Upper lobe of left lung (tissue), 6 donors: ENCODE data around the gene SLC25A21. TPM values are rescaled to one million over a fixed set of nuclear protein-coding genes. Genes with fewer than 3 reads are reported as not detected.
"Not testable (repeated sequence)": the region's sequence is repeated elsewhere in the genome, so short reads cannot be mapped to it uniquely, and the experiment has no call there.

ENCODE experiments used
- ATAC-seq, 2 donors: fragments of 200-7000 bp; cut with Tn5 transposase; one replicate each; pipeline ENCODE4 v1.9.1; 2022; ENCODE audit warnings: mild to moderate bottlenecking in 2 of 2, moderate library complexity in 2 of 2; ENCODE audit not compliant: low FRiP score in 2 of 2
- DNase-seq, 2 donors: peaks; one replicate each; pipeline ENCODE4 v3.0.0-alpha.2; 2019 to 2020
- H3K27ac ChIP-seq, 4 donors: fragments of 200-600 bp; sonication (generic); one replicate each; pipeline ENCODE4 v1.5.1; 2016 to 2019
- H3K27me3 ChIP-seq, 4 donors: fragments of 200-600 bp; sonication (generic); one replicate each; pipeline ENCODE4 v1.5.1; 2017 to 2019
- H3K36me3 ChIP-seq, 4 donors: fragments of 200-600 bp; sonication (generic); one replicate each; pipeline ENCODE4 v1.5.1; 2016 to 2019
- H3K4me1 ChIP-seq, 4 donors: fragments of 200-600 bp; sonication (generic); one replicate each; pipeline ENCODE4 v1.5.1; 2018 to 2019
- H3K4me3 ChIP-seq, 4 donors: fragments of 200-600 bp; sonication (generic); one replicate each; pipeline ENCODE4 v1.5.1; 2017 to 2019; ENCODE audit warnings: mild to moderate bottlenecking in 2 of 4, moderate library complexity in 1 of 4
- H3K9me3 ChIP-seq, 4 donors: fragments of 200-600 bp; sonication (generic); one replicate each; pipeline ENCODE4 v1.5.1; 2018 to 2019
- EP300 ChIP-seq, 4 donors: sonication (generic); formaldehyde crosslinking; IDR thresholded peaks; one replicate each; pipeline ENCODE4 v1.5.1; 2017; ENCODE audit warnings: antibody characterized with exemption in 4 of 4, control low read depth in 2 of 4
- POLR2A ChIP-seq, 4 donors: fragments of 450-650 bp; IDR thresholded peaks; one replicate each; pipeline ENCODE4 v1.5.1; 2016 to 2017; ENCODE audit warnings: antibody characterized with exemption in 4 of 4, mild to moderate bottlenecking in 2 of 4
- POLR2AphosphoS5 ChIP-seq, 2 donors: sonication (generic); formaldehyde crosslinking; IDR thresholded peaks; one replicate each; pipeline ENCODE4 v1.5.1; 2017; ENCODE audit warnings: antibody characterized with exemption in 2 of 2
- WGBS, 2 donors: methylation state at CpG; one replicate each; pipeline ENCODE4 v1.1.5; 2017 to 2018; 5-methylcytosine and 5-hydroxymethylcytosine counted together
- total RNA-seq, 6 donors: library from RNA; depleted of rRNA in 4 of 6; stranded (reverse); fragments of >200 nt in 4 of 6; gene quantifications; one replicate each; pipeline versions ENCODE4 v1.1.0 to v1.2.1, GENCODE V29; 2016 to 2021
- TF ChIP-seq, protein P1 (sequence below), 6 experiments: fragments of 450-650 bp in 4 of 6; fragments of 200-600 bp in 2 of 6; sonication (generic) in 2 of 6; IDR thresholded peaks; one replicate each; pipeline ENCODE4 v1.5.1; 2016 to 2019; ENCODE audit warnings: antibody characterized with exemption in 6 of 6
- donor health status: DM: no; HTN: no; CAD: no; lungs with moderate emphysema.
- donor health status: DM: no; HTN: yes; CAD: no; lungs with severe emphysema.

The SLC25A21 gene
- total RNA-seq, 6 donors from 2014 or later, result 0.15 to 1.7 (median 0.30) TPM; not detected in 3

DNA sequence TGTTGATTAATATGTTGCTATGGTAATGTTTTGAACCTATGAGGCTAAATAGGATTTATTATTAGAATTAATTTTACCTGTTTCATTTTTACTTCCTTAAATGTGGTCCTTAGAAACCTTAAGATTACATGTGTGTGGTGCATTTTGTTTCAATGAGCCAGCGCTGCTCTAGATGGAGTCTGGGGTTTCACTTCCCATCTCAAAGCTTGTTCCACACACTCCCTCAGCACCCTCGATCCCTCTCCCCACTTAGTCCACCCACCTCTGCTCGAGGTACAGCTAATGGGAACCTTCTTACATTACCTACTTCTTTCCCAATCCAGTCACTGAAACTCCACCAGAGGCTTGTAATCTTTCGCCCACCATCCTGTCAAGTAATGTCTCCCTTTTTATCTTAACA, 305.5 kb downstream of the SLC25A21 start:
- 86 to 93% methylated on average over 4 of the region's 4 CpGs for WGBS, 2 donors
- TF ChIP-seq, protein P1, sequence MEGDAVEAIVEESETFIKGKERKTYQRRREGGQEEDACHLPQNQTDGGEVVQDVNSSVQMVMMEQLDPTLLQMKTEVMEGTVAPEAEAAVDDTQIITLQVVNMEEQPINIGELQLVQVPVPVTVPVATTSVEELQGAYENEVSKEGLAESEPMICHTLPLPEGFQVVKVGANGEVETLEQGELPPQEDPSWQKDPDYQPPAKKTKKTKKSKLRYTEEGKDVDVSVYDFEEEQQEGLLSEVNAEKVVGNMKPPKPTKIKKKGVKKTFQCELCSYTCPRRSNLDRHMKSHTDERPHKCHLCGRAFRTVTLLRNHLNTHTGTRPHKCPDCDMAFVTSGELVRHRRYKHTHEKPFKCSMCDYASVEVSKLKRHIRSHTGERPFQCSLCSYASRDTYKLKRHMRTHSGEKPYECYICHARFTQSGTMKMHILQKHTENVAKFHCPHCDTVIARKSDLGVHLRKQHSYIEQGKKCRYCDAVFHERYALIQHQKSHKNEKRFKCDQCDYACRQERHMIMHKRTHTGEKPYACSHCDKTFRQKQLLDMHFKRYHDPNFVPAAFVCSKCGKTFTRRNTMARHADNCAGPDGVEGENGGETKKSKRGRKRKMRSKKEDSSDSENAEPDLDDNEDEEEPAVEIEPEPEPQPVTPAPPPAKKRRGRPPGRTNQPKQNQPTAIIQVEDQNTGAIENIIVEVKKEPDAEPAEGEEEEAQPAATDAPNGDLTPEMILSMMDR (IDR thresholded peaks at IDR 0.05), result no peak
- TF ChIP-seq POLR2A (IDR thresholded peaks at IDR 0.05) (no peak), EP300 (IDR thresholded peaks at IDR 0.05) (no peak), POLR2AphosphoS5 (IDR thresholded peaks at IDR 0.05) (no peak)
- H3K4me3 ChIP-seq, result no peak overlapping the region
- H3K9me3 ChIP-seq, result no peaks in the 10 kb centered on the region
- no peaks in the 10 kb centered on the region for H3K36me3 ChIP-seq
- H3K27ac ChIP-seq, result no peak overlapping the region
- DNase-seq (no peak), ATAC-seq (no peak)
- H3K27me3 ChIP-seq, result no peaks in the 10 kb centered on the region
- no peaks in the 10 kb centered on the region for H3K4me1 ChIP-seq

DNA sequence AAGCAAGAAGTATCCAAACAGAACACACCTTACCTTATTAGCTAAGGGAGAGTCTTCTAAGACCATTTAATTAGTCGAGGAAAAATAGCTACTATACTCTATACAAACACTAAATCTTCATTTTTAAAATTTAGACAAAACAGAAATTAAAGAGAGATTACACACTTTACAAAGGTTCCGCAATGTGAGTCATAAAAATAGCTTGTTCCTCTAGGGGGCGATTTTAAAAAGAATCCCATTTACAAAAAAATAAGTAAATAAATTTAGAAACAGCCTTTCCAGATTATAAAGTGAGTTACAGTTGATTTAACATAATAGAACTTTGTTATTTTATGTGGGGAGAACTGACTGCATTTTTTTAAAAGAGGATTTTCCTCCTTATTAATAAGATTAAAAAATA, 309.1 kb downstream of the SLC25A21 start:
- WGBS, 2 donors, result 72 to 84% methylated on average over 3 of the region's 3 CpGs

DNA sequence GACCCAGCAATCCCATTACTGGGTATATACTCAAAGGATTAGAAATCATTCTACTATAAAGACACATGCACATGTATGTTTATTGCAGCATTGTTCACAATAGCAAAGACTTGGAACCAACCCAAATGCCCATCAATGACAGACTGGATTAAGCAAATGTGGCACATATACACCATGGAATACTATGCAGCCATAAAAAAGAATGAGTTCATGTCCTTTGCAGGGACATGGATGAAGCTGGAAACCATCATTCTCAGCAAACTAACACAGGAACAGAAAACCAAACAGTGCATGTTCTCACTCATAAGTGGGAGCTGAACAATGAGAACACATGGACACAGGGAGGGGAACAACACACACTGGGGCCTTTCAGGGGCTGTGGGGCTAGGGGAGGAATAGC, 310.2 kb downstream of the SLC25A21 start:
- H3K27me3 ChIP-seq, H3K27ac ChIP-seq, H3K9me3 ChIP-seq, ATAC-seq, H3K4me3 ChIP-seq, H3K36me3 ChIP-seq, H3K4me1 ChIP-seq, DNase-seq: not testable (repeated sequence)

More for the DNA sequence above, 309.1 kb downstream of the SLC25A21 start:
- H3K4me1 ChIP-seq, result no peaks in the 10 kb centered on the region
- no peaks in the 10 kb centered on the region for H3K27me3 ChIP-seq
- DNase-seq, result no peak
- no peak overlapping the region for H3K4me3 ChIP-seq
- no peak overlapping the region for H3K27ac ChIP-seq
- no peaks in the 10 kb centered on the region for H3K9me3 ChIP-seq
- ATAC-seq, result no peak
- no peak for TF ChIP-seq POLR2AphosphoS5 (IDR thresholded peaks at IDR 0.05)
- no peak for TF ChIP-seq POLR2A (IDR thresholded peaks at IDR 0.05)
- TF ChIP-seq, protein P1 (IDR thresholded peaks at IDR 0.05), result no peak
- TF ChIP-seq EP300 (IDR thresholded peaks at IDR 0.05), result no peak
- H3K36me3 ChIP-seq, result no peaks in the 10 kb centered on the region

DNA sequence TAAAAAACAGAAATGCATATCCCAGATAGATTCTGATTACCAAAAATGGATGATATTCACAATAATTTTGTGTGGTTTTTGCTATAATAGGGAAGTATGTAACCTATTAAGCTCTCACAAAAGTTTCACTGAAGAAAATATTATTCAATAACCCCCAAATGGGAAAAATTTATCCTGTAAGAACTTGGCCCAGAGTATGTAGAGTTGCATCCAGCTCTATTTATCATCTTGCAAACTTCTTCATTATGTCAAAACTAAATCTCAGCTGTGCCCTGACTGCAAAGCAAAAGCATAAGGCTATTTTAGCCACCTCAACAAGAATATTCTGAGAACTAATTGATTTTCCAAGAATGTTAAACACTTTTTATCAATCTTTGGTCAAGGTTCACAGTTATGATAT, 311.6 kb downstream of the SLC25A21 start:
- no peak overlapping the region for H3K27ac ChIP-seq
- ATAC-seq (no peak), DNase-seq (no peak)
- no peaks in the 10 kb centered on the region for H3K36me3 ChIP-seq
- no peak overlapping the region for H3K4me3 ChIP-seq
- H3K4me1 ChIP-seq, result no peaks in the 10 kb centered on the region
- TF ChIP-seq POLR2A (IDR thresholded peaks at IDR 0.05) (no peak), POLR2AphosphoS5 (IDR thresholded peaks at IDR 0.05) (no peak), EP300 (IDR thresholded peaks at IDR 0.05) (no peak)
- TF ChIP-seq, protein P1 (IDR thresholded peaks at IDR 0.05), result no peak
- H3K9me3 ChIP-seq, result no peaks in the 10 kb centered on the region
- H3K27me3 ChIP-seq, result no peaks in the 10 kb centered on the region

DNA sequence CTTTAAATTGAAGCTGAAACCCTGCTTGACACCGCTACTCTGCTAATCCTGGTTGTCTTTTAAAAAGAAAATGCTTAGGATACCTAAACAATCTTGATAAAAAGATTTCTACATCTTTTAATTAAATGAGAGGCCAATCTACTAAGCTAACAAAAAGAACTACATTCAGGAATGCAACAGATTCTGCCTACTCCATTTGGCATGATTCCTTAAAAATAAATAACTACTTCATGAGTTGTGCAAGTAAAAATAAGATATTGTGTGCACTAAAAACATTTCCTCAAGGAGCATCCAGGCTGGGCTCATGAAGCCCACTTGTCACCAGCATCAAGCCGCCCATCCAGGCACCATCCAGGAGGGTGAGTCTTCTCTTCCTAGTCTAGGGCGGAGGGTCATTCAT, 313.3 kb downstream of the SLC25A21 start:
- Histone ChIP-seq H3K9me3 (no peaks in the 10 kb centered on the region), H3K4me3 (no peak overlapping the region), H3K36me3 (no peaks in the 10 kb centered on the region), H3K27ac (no peak overlapping the region), H3K4me1 (no peaks in the 10 kb centered on the region), H3K27me3 (no peaks in the 10 kb centered on the region)
- 72 to 77% methylated on average over 1 to 3 of the region's 3 CpGs for WGBS, 2 donors
- TF ChIP-seq POLR2A (IDR thresholded peaks at IDR 0.05) (no peak), POLR2AphosphoS5 (IDR thresholded peaks at IDR 0.05) (no peak), EP300 (IDR thresholded peaks at IDR 0.05) (no peak)
- TF ChIP-seq, protein P1 (IDR thresholded peaks at IDR 0.05), result no peak
- ATAC-seq (no peak), DNase-seq (no peak)
